GM12891 (cell line): ENCODE results near the gene RHBG.

Experiments used
- POLR2A ChIP-seq: IDR thresholded peaks from 2 replicates; pipeline ENCODE4 v1.6.1; 2011; ENCODE audit warnings: low read depth, low read length, control low read depth
- POLR2AphosphoS5 ChIP-seq: IDR thresholded peaks from 2 replicates; pipeline ENCODE4 v1.6.1; 2011; ENCODE audit warnings: low read depth, low read length, control low read depth

DNA sequence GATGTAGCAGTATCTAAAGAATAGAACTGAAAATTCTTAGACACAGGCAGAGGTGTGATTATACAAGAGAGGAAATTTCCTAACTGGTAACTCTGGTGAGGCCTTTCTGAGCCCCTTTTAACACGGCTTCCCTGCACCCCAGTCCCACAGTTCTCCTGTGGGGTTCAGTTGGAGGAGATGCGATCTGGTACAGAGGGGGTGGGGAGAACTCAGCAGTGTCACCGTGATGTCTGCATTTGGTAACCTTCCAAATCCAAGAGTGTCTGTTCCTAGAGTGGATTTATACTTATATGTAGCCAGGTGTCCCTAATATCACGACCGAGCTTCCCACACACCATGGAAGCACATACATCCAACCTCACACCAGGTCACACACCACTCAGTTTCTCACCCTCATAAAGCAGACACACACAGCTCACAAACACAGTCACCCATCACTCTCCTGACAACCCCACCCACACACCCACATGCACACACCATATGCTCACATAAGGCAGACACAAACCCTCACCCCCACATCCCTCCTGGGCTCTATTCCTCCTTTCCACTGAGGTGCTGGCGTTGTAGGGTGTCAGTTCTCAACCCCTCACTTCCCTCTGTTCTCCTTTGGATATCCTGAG, 48.5 kb downstream of the RHBG start:
- TF ChIP-seq POLR2AphosphoS5 (no peak), POLR2A (no peak)
